Kidney epithelial cell (primary cell): ENCODE measurements around the gene HRCT1. TPM values are rescaled to one million over a fixed set of nuclear protein-coding genes. Genes with fewer than 3 reads are reported as not detected.

ENCODE experiments used
- DNase-seq: peaks from one replicate; pipeline ENCODE4 v3.0.0-alpha.2; 2010; ENCODE audit warnings: low read depth
- H3K27me3 ChIP-seq: 2 replicates; pipeline ENCODE4 v1.6.0; 2011; ENCODE audit warnings: low read length; ENCODE audit not compliant: control insufficient read depth, insufficient read depth
- H3K36me3 ChIP-seq: 2 replicates; pipeline ENCODE4 v1.5.1; 2011; ENCODE audit warnings: low read length; ENCODE audit not compliant: control insufficient read depth, insufficient read depth
- H3K4me3 ChIP-seq: 2 replicates; pipeline ENCODE4 v1.5.1; 2011; ENCODE audit warnings: low read depth, mild to moderate bottlenecking, control low read depth, low read length
- CTCF ChIP-seq: IDR thresholded peaks from 2 replicates; pipeline ENCODE4 v1.5.1; 2011; ENCODE audit warnings: mild to moderate bottlenecking, moderate library complexity, low read length, control low read depth, inconsistent platforms; ENCODE audit not compliant: insufficient read depth, poor library complexity, severe bottlenecking
- total RNA-seq: library from RNA; depleted of rRNA; stranded (reverse); fragments of >200 nt; gene quantifications from 2 replicates; pipeline ENCODE4 v1.2.3, GENCODE V29; 2015

Gene HRCT1
- total RNA-seq, 1 donor from 2014 or later = 0.58 TPM

GRCh38 chr9:35868933-35869332 is 37.1 kb upstream of the HRCT1 start:
- Histone ChIP-seq H3K27me3 (no peaks in the 10 kb centered on the region), H3K36me3 (no peaks in the 10 kb centered on the region)
- TF ChIP-seq CTCF = no peak

GRCh38 chr9:35869621-35870216 is 36.3 kb upstream of the HRCT1 start:
- Histone ChIP-seq H3K27me3 (no peaks in the 10 kb centered on the region), H3K4me3 (no peak overlapping the region), H3K36me3 (no peaks in the 10 kb centered on the region)
- TF ChIP-seq CTCF = no peak
- DNase-seq = no peak

More at GRCh38 chr9:35868933-35869332, 37.1 kb upstream of the HRCT1 start:
- H3K4me3 ChIP-seq = no peak overlapping the region
- DNase-seq = no peak

- no peak for TF ChIP-seq CTCF
- no peaks in the 10 kb centered on the region for H3K27me3 ChIP-seq
- DNase-seq = no peak
- no peak within 1 kb of the TSS for H3K4me3 ChIP-seq
- H3K36me3 ChIP-seq = no peaks in the 10 kb centered on the region
Observed at GRCh38 chr9:35870351-35870923, 35.6 kb upstream of the HRCT1 start, which contains the start of gene OR13J1. Gene OR13J1, minus strand, starts transcription at chr9:35870401. Its CDS starts 0 bp downstream, at chr9:35870401.

GRCh38 chr9:35871545-35871944 is 34.5 kb upstream of the HRCT1 start:
- Histone ChIP-seq H3K4me3 (no peak overlapping the region), H3K36me3 (no peaks in the 10 kb centered on the region), H3K27me3 (no peaks in the 10 kb centered on the region)
- no peak for TF ChIP-seq CTCF
- peak; percentile 1 for DNase-seq

GRCh38 chr9:35872505-35872904 is 33.5 kb upstream of the HRCT1 start:
- no peak for DNase-seq
- no peaks in the 10 kb centered on the region for H3K36me3 ChIP-seq
- no peaks in the 10 kb centered on the region for H3K27me3 ChIP-seq
- TF ChIP-seq CTCF = no peak
- H3K4me3 ChIP-seq = no peak overlapping the region
